Endothelial cell of umbilical vein (primary cell): Measurements from ENCODE around the gene XPO6. TPM values are rescaled to one million over a fixed set of nuclear protein-coding genes. Genes with fewer than 3 reads are reported as not detected.

Experiments used
- BruUV-seq: library from RNA; stranded (reverse); fragments of 400-500 nt; replicated peaks from 2 replicates; lab custom pipeline; 2021; lab: Mats Ljungman, UMichigan
- CTCF ChIA-PET: fragments of 300-600, 350-600 bp; sonication (Branson Sonifier 250); formaldehyde crosslinking; loops from one replicate; lab custom pipeline; 2021; ENCODE audit warnings: antibody characterized with exemption, inconsistent platforms; lab: Charles Lee
- POLR2A ChIA-PET: fragments of 300-600, 350-600 bp; sonication (Branson Sonifier 250); formaldehyde crosslinking; loops from one replicate; lab custom pipeline; 2021; ENCODE audit warnings: antibody characterized with exemption, inconsistent platforms; lab: Charles Lee
- DNase-seq: peaks from one replicate; pipeline ENCODE4 v3.0.0-alpha.2; 2011; ENCODE audit warnings: low read depth, low spot score
- FAIRE-seq: peaks from 2 replicates; lab custom pipeline; 2011; peaks lifted over from hg19 to GRCh38; lab: Jason Lieb, UNC
- H2AFZ ChIP-seq: 2 replicates; pipeline ENCODE4 v1.6.0; 2012; ENCODE audit warnings: low read depth, low read length, control low read depth, inconsistent platforms
- H3K27ac ChIP-seq: 2 replicates; pipeline ENCODE4 v1.5.1; 2011; ENCODE audit warnings: low read depth, mild to moderate bottlenecking, control low read depth, low read length, moderate library complexity; ENCODE audit not compliant: insufficient read depth
- H3K27me3 ChIP-seq, 2 experiments: 2 replicates each; pipeline versions ENCODE4 v1.6.0 to v1.6.1; 2011; ENCODE audit warnings: low read length in 2 of 2, mixed read lengths in 1 of 2; ENCODE audit not compliant: control insufficient read depth in 2 of 2, insufficient read depth in 2 of 2
- H3K36me3 ChIP-seq, 2 experiments: 2 replicates in 1 of 2; 3 replicates in 1 of 2; pipeline ENCODE4 v1.5.1; 2011; ENCODE audit warnings: low read length in 2 of 2, mild to moderate bottlenecking in 1 of 2, moderate library complexity in 1 of 2; ENCODE audit not compliant: control insufficient read depth in 2 of 2, insufficient read depth in 2 of 2; ENCODE audit errors: extremely low read depth in 1 of 2
- H3K4me1 ChIP-seq: 3 replicates; pipeline ENCODE4 v1.5.1; 2011; ENCODE audit warnings: mild to moderate bottlenecking, low read length; ENCODE audit not compliant: control insufficient read depth, insufficient read depth; ENCODE audit errors: extremely low read depth
- H3K4me2 ChIP-seq: 2 replicates; pipeline ENCODE4 v1.6.1; 2011; ENCODE audit warnings: low read length, control low read depth, mixed read lengths; ENCODE audit not compliant: insufficient read depth
- H3K4me3 ChIP-seq, 3 experiments: fragments of 200-600 bp in 1 of 3; sonication (generic), shearing (Covaris generic) in 1 of 3; replicated peaks in 1 of 3; 2 replicates each; pipeline ENCODE4 v1.5.1; 2011 to 2016; ENCODE audit warnings: control low read depth in 3 of 3, low read length in 3 of 3, mild to moderate bottlenecking in 2 of 3, inconsistent platforms in 1 of 3, low read depth in 1 of 3, moderate library complexity in 1 of 3; ENCODE audit not compliant: insufficient read depth in 1 of 3
- H3K79me2 ChIP-seq: 2 replicates; pipeline ENCODE4 v1.6.0; 2012; ENCODE audit warnings: low read length, inconsistent platforms; ENCODE audit not compliant: control insufficient read depth, insufficient read depth
- H3K9ac ChIP-seq: replicated peaks from 2 replicates; pipeline ENCODE3; 2011; ENCODE audit warnings: low read length, control low read depth; ENCODE audit not compliant: insufficient read depth; ENCODE audit errors: extremely low read depth
- H3K9me1 ChIP-seq: replicated peaks from 3 replicates; pipeline ENCODE4 v1.6.0; 2011; ENCODE audit warnings: mild to moderate bottlenecking, low read length; ENCODE audit not compliant: control insufficient read depth, insufficient read depth; ENCODE audit errors: extremely low read depth
- H3K9me3 ChIP-seq: replicated peaks from 2 replicates; pipeline ENCODE4 v1.5.1; 2012; ENCODE audit warnings: low read length, inconsistent platforms; ENCODE audit not compliant: control insufficient read depth, insufficient read depth
- H4K20me1 ChIP-seq: replicated peaks from 2 replicates; pipeline ENCODE3; 2011; ENCODE audit warnings: mild to moderate bottlenecking, low read length; ENCODE audit not compliant: control insufficient read depth, insufficient read depth; ENCODE audit errors: extremely low read depth
- CTCF ChIP-seq, 2 donors: IDR thresholded peaks; 1 replicate in 1 of 2; 2 replicates in 1 of 2; pipeline ENCODE4 v1.5.1; 2011; ENCODE audit warnings: low read length in 2 of 2, mild to moderate bottlenecking in 2 of 2, moderate library complexity in 2 of 2, control low read depth in 1 of 2, inconsistent platforms in 1 of 2, low read depth in 1 of 2; ENCODE audit not compliant: insufficient read depth in 1 of 2; ENCODE audit errors: extremely low read depth in 1 of 2
- EZH2 ChIP-seq: IDR thresholded peaks from 2 replicates; pipeline ENCODE4 v1.6.1; 2012; ENCODE audit warnings: borderline replicate concordance, low read depth, mild to moderate bottlenecking, moderate library complexity, low read length, inconsistent platforms; ENCODE audit not compliant: severe bottlenecking
- FOS ChIP-seq: IDR thresholded peaks from 2 replicates; pipeline ENCODE4 v1.6.1; 2011; ENCODE audit warnings: mild to moderate bottlenecking, low read length, moderate library complexity, borderline replicate concordance; ENCODE audit not compliant: insufficient read depth
- GATA2 ChIP-seq: IDR thresholded peaks from 2 replicates; pipeline ENCODE4 v1.7.0; 2011; ENCODE audit warnings: low read depth, mild to moderate bottlenecking, moderate library complexity, mixed read lengths, low read length; ENCODE audit not compliant: insufficient read length, insufficient read depth
- JUN ChIP-seq: IDR thresholded peaks from 2 replicates; pipeline ENCODE4 v1.6.1; 2011; ENCODE audit warnings: borderline replicate concordance, low read depth; ENCODE audit not compliant: insufficient read length, insufficient read depth
- MYC ChIP-seq: IDR thresholded peaks from one replicate; pipeline ENCODE4 v1.6.1; 2011; ENCODE audit warnings: mild to moderate bottlenecking, low read depth, low read length
- POLR2A ChIP-seq: IDR thresholded peaks from 2 replicates; pipeline ENCODE4 v1.6.1; 2012; ENCODE audit warnings: low read depth, mild to moderate bottlenecking, control low read depth, low read length
- POLR2AphosphoS5 ChIP-seq: IDR thresholded peaks from 2 replicates; pipeline ENCODE4 v1.6.1; 2012; ENCODE audit warnings: low read depth, mild to moderate bottlenecking, control low read depth, low read length, moderate library complexity; ENCODE audit not compliant: insufficient read depth
- dilution Hi-C: fragments of 300-500 bp; cut with MboI; formaldehyde crosslinking; loops from one replicate; pipeline ENCODE4 v1.15.0; 2019; ENCODE audit warnings: low sequenced_read_pairs; ENCODE audit not compliant: extremely low pct_ligation_motif_present
- intact Hi-C: fragments of 100-400 bp; cut with micrococcal nuclease; formaldehyde crosslinking; loops from one replicate; pipeline ENCODE4 v1.10.0; 2022
- polyA plus RNA-seq, 4 experiments: library from polyadenylated mRNA; depleted of rRNA in 3 of 4; stranded (reverse) in 3 of 4; unstranded in 1 of 4; fragments of >200 nt; gene quantifications; 2 replicates each; pipeline versions ENCODE4 v1.2.1 to v1.2.3, GENCODE V29; 2011 to 2012; ENCODE audit warnings: missing spikeins in 1 of 4
- total RNA-seq: library from RNA; stranded (reverse); gene quantifications from 2 replicates; pipeline ENCODE4 v1.2.3, GENCODE V29; 2021
- TF ChIP-seq, protein P1 (sequence below): IDR thresholded peaks from 2 replicates; pipeline ENCODE4 v1.6.1; 2011; ENCODE audit not compliant: insufficient read depth, insufficient read length

Gene XPO6
- total and polyA plus RNA-seq, 2 donors (not counting 3 experiments of a cell fraction or from before 2014, with no cell fraction given), result 170 to 272 TPM

- Histone ChIP-seq H3K4me3 (no peak overlapping the region), H3K27me3 (no peaks in the 10 kb centered on the region), H3K27ac (no peak overlapping the region), H2AFZ (no peak overlapping the region), H3K36me3 (no peaks in the 10 kb centered on the region), H3K9me1 (peaks cover 3% of the 10 kb centered on the region), H4K20me1 (peaks cover 7% of the 10 kb centered on the region), H3K9me3 (no peaks in the 10 kb centered on the region), H3K4me1 (peaks cover 14% of the 10 kb centered on the region), H3K9ac (no peak overlapping the region), H3K4me2 (no peak overlapping the region), H3K79me2 (peaks cover 99% of the 10 kb centered on the region)
- no peak for FAIRE-seq
- intact Hi-C loops, result no loop called here
- dilution Hi-C loops, result no loop called here
- ChIA-PET POLR2A (no interaction called here), CTCF (interaction anchor here (1.1 to 2.0 kb wide), 3 partner anchors 11 to 48 kb away, joined by 3 to 9 read pairs (median 4); no protein-coding TSS in a partner anchor)
- DNase-seq, result no peak
- TF ChIP-seq, protein P1, sequence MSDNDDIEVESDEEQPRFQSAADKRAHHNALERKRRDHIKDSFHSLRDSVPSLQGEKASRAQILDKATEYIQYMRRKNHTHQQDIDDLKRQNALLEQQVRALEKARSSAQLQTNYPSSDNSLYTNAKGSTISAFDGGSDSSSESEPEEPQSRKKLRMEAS, result no peak
- TF ChIP-seq MYC (no peak), EZH2 (no peak), POLR2AphosphoS5 (no peak), FOS (no peak), JUN (no peak), GATA2 (no peak), POLR2A (no peak), CTCF (IDR thresholded peaks at IDR 0.05; ENCODE audit: extremely low read depth in 1 of 2, insufficient read depth in 1 of 2, low read depth in 1 of 2, low read length in 2 of 2) (no peak)
- BruUV-seq, result no TSS peak
Measured at GRCh38 chr16:28192806-28193529, 18.8 kb downstream of the XPO6 start.
